Stimulated activated CD8-positive, alpha-beta memory T cell treated with anti-CD3 and anti-CD28 coated beads, Interleukin-2, amount 100 ng/mL, for 48 hours (primary cell): ENCODE data around the gene HMGN3.
"Not testable (repeated sequence)": the region's sequence is repeated elsewhere in the genome, so short reads cannot be mapped to it uniquely, and the experiment has no call there.

Experiments used
- DNase-seq, 2 donors: peaks; one replicate each; pipeline ENCODE4 v3.0.0-alpha.2; 2020; ENCODE audit warnings: low read depth in 2 of 2

HMGN3 gene

GRCh38 chr6:79234150-79235022 lies at the start of gene HMGN3:
TSS of gene HMGN3 (minus strand) at chr6:79234682.
- DNase-seq = peak; percentile 85 to 91

GRCh38 chr6:79280756-79281155 lies 46.3 kb upstream of the HMGN3 start:
- DNase-seq = no peak

GRCh38 chr6:79277109-79277508 lies 42.6 kb upstream of the HMGN3 start:
- DNase-seq = no peak

GRCh38 chr6:79269877-79270276 lies 35.4 kb upstream of the HMGN3 start:
- no peak for DNase-seq

GRCh38 chr6:79267128-79267527 lies 32.6 kb upstream of the HMGN3 start:
- no peak for DNase-seq

- no peak for DNase-seq
These were observed 31.6 kb upstream of the HMGN3 start for GRCh38 chr6:79266051-79266450.

- no peak for DNase-seq
These were observed 28.9 kb upstream of the HMGN3 start for GRCh38 chr6:79263359-79263758.

- no peak for DNase-seq
These were observed 27.2 kb upstream of the HMGN3 start for GRCh38 chr6:79261666-79262065.

- DNase-seq = no peak
These were observed 26.3 kb upstream of the HMGN3 start for GRCh38 chr6:79260772-79261171.

- peak in 1 of 2 donors; percentile 3 for DNase-seq
These were observed 23.1 kb upstream of the HMGN3 start for GRCh38 chr6:79257381-79258205.

GRCh38 chr6:79256770-79257169 lies 22.3 kb upstream of the HMGN3 start:
- not testable (repeated sequence) for DNase-seq

GRCh38 chr6:79255086-79255485 lies 20.6 kb upstream of the HMGN3 start:
- not testable (repeated sequence) for DNase-seq

GRCh38 chr6:79250559-79250958 lies 16.1 kb upstream of the HMGN3 start:
- DNase-seq = no peak

- no peak for DNase-seq
These were observed 15.6 kb upstream of the HMGN3 start for GRCh38 chr6:79250107-79250514.

- no peak for DNase-seq
These were observed 14.7 kb upstream of the HMGN3 start for GRCh38 chr6:79249136-79249535.

- no peak for DNase-seq
These were observed 12.4 kb upstream of the HMGN3 start for GRCh38 chr6:79246891-79247290.

GRCh38 chr6:79241228-79241627 lies 6.7 kb upstream of the HMGN3 start:
- no peak for DNase-seq

- no peak for DNase-seq
These were observed 6.0 kb upstream of the HMGN3 start for GRCh38 chr6:79240509-79240908.

GRCh38 chr6:79239536-79240168 lies 5.2 kb upstream of the HMGN3 start:
- no peak for DNase-seq

- DNase-seq = no peak
These were observed 4.4 kb upstream of the HMGN3 start for GRCh38 chr6:79238919-79239318.

GRCh38 chr6:79236711-79237110 lies 2.2 kb upstream of the HMGN3 start:
- DNase-seq = no peak

GRCh38 chr6:79233611-79234149 lies 802 bp downstream of the HMGN3 start:
- DNase-seq = peak; percentile 57 to 60
